GM21526 (cell line): ENCODE data around the gene FOXC2.

Experiments
- ATAC-seq: cut with Tn5 transposase; IDR thresholded peaks from one replicate; pipeline ENCODE4 v1.9.1; 2021; ENCODE audit warnings: moderate library complexity; ENCODE audit not compliant: unreplicated experiment, low FRiP score

The FOXC2 gene

DNA sequence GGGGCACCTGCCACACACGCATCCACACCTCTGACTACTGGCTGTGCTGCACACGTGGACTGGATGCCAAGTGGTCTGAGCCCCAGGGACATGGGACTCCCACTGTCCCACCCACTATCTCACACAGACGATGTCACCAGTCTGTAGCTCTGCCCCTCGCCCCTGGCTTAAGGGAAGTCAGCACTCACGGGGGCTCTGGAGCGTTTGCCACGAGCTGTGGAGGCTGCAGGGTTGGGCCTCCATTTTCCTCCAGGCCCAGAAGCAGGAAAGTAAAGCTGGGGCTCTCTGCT is 34.2 kb upstream of the FOXC2 start:
- no peak for ATAC-seq

DNA sequence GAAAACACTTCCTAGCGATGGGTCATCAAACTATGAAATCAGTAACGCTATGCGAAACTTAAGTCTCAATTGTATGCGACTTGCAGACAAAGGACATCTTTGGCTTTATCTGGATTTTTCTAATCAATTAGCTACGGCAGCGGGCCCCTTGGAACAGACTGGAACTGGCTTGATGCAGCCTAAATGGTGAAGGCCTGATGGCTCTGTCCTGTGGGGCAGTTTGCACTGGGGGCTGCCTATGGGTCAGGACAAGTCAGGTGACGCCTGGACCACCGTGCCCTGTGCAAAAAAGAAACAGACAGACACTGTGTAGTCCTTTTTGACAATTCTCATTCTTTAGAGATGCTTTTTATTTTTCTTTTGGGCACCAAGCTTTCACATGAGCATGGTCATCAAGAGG is 33.6 kb upstream of the FOXC2 start:
- ATAC-seq = no peak

DNA sequence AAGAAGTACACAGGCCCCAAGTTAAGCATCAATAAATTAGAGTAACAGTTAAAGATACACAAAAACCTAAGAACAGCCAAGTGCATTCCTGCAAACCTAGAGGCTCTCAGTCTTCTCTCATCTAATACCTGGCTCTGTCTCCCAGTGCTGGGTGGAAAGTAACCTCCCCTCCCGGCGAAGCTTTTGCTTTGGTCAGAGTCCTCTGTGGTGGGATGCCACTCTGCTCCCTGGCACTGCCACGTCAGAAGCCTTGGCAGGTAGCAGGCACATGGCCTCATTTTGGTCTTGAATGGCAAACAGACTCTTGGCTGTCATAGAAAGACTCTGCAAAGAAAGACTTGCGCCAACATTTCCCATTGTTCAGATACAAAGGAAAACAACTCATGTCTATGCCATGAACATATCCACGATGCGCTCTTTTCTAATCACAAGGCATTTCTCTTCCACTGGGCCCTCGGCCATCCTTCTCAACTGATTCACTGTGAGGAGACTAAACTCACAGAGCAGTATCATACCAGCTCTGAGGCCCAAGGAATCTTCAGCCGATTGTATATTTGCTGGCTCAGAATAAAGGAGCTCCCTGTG is 32.8 kb upstream of the FOXC2 start:
- no peak for ATAC-seq

DNA sequence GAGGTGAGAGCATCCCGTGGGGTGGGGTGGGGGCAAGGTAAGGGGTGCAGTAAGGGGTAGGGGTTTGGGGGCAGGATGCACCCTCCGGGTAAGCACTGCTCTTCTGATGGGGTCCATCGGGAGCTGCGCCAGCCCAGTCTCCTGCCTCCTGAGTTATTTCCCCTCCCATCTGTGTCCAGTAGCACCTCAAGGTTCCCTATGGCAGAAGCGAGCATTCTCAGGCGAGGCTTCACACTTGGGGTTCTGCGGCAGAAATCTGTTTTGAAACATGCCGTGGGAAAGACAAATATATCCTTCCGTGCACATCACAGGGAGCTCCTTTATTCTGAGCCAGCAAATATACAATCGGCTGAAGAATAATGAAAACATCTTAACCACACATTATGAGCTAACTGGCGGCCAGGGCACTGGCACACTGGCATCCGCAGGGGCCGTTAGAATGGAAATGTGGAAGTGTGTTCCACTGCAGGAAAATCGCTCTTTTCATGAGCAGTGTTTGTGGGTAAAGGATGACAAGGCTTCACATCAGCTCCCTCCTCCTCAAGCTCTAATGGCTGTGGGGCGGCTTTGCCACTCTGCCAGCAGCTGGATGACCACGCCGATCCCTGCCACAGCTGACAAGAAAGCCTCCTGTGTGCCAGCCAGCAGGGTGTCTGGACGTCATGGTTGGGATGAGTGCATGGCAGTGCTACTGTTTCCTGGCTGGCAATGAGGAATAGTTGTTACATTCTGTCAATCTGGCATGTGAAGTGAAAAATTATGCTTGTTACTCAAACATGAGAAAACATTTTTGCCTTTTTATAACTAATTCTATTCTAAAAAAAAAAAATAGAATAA is 31.6 kb upstream of the FOXC2 start:
- no peak for ATAC-seq

DNA sequence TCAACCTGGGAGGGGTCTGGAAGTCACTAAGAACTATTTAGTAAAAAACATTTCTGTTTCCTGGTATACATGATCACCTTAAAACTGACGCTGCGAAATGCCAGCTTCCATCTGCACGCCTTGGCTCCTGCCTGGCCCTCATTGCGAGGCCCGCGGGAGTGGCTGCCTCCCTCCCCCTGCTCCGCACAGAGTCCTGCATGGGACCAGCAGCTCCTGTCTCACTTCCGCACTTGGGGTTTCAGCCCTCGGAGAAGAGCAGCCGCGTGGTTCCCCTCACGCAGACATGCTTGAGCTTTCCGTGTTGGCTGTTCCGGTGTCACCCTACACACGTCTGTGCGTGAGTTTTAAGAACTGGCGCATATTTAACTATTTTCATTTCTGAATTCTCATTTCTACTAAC is 30.0 kb upstream of the FOXC2 start:
- no peak for ATAC-seq

DNA sequence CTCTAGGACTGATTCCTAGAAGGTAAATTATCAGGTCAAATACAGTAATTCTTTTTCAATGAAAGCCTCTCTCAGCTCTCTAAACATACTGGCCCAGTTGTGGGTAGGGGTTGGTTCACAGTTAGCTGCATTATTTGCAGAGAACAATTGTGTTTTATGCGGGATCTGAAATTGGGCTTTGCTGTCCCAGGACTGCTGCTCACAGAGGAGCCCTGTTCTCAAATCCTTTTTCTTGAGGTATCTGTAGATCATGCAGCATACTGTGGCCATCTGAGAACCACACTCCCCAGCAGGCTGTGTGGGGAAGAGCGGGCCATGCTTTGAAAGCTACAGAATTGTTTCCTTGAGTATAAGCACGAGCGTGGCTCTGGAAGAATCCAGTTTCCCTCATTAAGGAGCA is 29.1 kb upstream of the FOXC2 start:
- no peak for ATAC-seq

DNA sequence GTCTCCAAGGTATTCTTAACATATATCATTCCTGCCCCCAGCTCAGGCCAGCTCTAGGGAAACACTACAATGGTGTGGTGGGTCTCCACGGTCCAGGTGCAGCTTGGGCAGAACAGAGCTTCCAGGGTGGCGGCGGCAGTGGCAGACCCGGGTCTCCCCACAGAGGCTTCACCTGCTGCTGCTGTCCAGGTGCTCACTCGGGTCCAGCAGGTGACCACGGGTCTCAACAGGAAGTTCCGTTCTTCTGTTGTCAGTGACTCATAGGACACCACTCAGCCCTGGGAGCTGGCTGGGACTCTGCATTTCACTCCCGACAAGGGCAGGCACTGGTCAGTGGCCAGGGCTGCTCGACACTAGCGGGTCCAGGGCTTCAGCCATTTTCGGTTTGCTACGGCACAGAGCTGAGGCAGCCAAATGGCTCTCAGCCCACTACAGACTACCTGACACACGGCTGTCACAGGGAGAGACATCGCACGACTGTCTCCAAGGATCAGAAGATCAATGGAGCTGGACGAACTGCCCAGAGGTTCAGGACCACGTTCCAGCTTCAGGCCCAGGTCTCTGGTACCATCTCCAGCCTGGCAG is 28.3 kb upstream of the FOXC2 start:
- ATAC-seq = no peak

DNA sequence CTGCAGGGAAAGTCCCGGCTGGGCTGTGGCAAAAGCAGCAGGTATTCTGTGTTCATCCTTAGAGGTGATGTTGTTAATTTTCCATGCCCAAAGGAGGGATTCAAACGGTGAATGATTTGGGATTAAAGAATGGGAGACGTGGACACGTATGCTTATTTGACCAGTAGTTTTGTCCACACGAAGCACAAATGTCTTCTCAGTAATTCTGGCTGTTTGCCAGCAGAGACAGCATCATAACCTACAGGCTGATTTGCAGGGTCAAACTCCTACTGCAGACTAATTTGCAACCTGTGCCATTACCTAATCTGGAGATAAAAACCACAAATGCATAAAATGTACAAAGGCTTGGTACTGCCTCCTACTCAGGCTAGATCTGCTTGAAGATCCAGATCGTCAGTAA is 25.7 kb upstream of the FOXC2 start:
- ATAC-seq = no peak

DNA sequence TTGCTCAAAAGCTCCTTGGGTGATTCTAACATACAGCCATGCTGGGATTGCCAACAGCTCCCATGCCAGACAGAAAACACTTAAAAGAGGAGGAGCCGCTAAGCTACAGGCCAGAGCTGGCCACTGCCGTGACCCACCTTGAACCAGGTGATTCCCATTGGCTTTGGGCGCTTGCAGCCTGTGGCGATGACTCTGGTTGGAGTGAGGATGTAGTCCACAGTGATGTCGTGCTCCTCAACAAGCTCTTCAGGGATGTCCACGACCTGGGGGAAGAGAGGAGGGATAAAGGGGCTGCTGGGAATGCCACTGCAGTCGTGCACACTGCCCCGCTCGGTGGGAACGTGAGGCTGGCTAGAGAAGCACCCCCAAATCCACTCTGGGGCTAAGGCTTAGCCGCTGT is 25.1 kb upstream of the FOXC2 start:
- no peak for ATAC-seq

DNA sequence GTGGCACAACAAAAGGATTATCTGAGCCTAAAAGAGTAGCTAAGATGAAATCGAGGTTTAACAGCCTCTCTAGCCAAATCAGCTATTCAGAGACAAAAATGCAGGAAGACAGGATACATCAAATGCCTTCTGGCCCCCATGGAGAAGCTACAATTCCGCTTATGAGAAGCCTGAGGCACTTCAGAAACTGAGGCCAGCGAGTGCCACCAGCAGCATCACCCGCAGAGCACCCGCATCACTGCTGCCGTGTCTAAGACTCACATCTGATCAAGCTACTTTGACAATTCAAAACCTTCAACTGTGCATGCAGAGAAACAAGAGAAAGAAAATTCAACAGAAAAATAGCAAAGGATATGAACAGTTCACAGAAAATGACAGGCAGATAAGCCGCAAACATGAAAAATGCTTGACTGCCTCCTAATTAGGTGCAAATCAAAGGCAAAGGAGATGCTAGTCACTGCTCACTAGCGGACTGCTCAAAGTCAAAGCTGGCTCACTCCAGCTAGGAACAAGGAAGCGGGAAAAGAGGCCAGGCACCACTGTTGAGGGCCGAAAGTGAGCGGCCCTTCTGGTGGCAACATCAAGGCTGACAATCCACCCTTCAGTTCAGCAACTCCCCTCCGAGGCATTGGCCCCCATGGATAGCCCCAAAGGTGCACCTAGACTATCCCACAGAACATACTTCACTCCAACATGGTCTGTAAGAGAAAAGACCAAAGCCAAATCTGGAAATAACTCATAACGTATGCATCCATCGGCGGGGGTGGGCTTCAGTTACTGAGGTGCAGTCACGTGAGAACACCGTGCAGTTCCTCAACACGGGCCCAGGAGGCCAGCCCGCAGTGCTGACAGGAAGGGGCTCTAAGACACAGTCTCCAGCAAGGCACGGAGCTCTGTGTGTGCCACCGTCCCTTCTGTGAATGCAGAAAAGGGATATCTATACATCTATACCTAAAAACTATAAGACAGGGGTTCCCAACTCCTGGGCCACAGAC is 23.6 kb upstream of the FOXC2 start:
- no peak for ATAC-seq

DNA sequence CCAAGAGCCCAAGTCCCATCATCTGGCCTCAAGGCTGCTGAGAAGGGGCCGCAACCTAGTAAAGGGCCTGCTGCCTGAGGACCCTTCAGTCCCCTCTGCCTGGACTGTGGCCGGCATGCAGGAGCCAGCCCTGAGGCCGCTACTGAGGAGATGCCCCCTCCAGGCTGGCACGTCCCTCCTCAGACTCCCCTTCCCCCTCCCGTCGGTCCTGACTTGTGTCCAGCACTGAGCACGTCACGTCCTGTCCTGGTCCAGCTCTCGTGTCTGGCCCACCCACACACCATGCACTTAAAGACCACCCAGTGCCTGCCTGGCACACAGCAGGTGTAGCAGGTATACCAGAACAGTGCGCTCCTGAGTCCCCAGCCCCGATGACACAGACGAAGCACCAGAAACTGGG is 21.1 kb upstream of the FOXC2 start:
- no peak for ATAC-seq

DNA sequence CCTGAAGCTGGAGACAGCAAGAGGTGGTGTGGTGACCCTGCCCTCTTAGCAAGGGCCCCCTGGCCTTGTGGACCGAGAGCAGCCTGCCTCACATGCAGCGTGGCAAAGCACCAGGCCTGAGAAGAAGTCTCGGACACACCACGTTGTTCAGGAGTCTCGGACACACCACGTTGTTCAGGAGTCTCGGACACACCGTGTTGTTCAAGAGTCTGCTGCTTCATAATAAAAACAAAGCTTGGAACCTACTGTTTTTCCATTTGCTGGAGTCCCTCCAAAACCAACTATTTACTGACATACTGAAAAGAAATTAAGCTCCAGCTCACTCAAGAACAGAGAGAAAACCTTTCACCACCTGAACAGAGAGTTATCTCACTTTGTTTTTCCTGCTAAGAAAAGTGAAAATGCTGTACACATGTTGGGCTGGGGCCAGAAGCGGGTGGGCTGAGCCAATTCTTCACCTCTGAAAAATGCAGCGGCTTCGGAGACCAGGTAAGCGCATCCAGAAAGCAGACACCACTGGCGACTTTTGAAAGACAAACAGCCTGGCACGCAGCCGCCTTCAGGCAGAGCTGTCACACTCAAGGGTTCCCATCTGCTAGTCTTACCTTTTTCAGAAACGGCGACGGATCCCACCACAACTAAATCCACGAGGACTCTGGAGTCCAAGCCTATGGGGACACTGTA is 20.5 kb upstream of the FOXC2 start:
- no peak for ATAC-seq

DNA sequence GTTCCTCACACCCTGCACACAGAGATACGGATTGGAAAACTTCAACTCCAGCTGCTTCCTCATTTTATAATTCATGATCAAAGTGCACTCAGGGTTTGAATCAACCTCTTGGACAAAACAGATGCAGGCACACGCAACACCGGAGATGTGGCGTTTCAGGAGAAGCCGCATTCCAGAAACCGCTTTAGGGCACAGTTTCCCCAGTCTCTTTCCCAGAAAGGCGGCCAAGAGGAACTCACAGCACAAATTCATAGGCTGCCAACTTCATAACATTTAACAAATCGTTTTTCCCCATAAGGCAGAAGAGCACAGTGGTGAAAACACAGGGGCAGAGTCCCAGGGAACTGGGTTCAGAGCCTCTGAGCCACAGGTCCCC is 20.0 kb upstream of the FOXC2 start:
- no peak for ATAC-seq

DNA sequence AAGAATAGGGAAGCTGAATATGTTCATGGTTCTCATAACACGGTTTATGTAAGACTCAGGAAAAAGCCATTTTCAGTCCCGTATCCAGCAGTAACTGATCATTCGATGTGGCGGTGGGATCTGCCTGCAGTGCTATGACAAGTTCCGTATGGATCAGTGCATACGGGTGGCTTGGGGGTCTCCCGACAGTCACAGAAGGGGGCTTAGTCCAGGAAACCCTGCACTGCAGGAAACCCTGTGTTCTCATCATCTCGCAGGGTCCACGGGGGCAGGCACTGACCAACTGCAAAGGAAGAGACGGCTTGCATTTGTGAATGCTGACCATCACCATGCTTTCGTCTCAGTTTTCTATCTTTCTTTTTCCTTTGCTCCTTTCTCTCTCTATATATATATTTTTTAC is 19.3 kb upstream of the FOXC2 start:
- no peak for ATAC-seq

DNA sequence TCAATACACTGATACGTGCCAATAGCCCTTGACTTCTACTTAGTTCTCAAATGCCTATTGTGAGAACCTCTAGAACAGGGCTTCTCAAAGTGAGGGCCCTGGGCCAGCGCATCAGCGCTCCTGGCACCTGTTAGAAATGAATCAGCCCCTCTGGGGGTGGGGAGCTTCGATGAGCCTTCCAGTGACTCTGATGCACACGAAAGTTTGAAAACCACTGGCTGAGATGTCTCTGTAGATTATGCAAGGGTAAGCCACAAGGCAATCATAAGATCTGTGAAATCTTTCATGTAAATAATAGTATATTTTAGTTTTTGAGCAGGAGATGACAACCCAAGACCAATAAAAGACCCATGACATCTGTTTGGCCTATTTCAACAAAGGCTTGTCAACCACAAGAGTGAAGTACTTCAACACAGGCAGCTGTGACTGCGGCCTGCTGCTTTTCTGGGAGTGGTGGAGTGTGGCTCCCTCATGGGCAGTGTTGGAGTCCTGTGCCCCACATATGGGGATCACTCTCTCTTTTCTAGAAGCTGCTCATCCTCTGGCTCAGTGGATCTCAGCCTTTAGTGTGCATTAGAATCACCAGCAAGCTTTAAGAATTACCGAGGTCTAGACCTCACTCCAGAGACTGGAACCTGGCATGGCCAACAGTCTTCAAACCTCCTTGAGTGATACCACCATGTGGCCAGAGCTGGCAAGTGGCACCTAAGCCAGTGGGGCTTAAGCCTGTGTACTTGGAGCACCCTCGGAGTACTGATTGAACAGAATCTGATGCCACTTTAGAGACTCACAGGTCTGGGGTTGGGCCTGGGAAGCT is 17.3 kb upstream of the FOXC2 start:
- no peak for ATAC-seq

DNA sequence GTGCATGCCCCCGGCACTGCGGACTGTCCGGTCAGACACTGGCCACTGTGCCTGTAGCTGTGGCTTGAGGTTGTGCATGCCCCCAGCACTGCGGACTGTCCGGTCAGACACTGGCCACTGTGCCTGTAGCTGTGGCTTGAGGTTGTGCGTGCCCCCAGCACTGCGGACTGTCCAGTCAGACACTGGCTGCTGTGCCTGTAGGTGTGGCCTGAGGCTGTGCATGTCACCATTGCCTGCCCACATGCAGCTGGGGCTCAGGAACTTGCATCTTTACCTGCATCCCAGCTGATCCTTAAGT is 16.8 kb upstream of the FOXC2 start:
- no peak for ATAC-seq

DNA sequence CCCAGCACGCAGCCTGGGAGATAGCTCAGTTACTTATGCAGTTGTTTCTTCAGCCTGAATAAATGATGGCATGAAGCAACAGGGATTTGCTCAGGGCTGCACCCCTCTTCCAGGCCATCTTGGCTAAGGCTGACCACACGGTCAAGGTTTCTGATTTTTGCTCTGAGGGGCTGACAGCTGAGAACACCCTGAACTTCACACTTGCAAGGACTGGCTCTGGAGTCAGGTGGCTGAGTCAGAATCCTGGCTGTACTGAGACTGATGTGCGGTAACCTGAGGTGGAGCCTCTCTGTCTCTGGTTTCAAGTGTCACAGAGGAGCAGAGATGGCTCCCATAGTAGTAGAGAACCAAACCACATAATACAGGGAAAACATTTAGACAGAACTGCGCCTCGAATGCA is 16.3 kb upstream of the FOXC2 start:
- no peak for ATAC-seq

DNA sequence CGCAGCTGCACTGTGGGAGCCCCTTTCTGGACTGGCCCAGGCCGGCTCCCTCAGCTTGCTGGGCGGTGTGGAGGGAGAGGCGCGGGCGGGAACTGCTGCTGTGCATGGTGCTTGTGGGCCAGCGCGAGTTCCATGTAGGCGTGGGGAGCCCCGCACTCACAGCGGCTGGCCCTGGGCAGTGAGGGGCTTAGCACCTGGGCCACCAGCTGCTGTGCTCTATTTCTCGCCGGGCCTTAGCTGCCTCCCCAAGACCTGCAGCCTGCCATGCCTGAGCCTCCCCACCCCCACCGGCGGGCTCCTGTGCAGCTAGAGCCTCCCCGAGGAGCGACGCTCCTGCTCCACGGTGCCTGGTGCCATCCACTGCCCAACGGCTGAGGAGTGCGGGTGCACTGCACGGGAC is 13.3 kb upstream of the FOXC2 start:
- no peak for ATAC-seq

DNA sequence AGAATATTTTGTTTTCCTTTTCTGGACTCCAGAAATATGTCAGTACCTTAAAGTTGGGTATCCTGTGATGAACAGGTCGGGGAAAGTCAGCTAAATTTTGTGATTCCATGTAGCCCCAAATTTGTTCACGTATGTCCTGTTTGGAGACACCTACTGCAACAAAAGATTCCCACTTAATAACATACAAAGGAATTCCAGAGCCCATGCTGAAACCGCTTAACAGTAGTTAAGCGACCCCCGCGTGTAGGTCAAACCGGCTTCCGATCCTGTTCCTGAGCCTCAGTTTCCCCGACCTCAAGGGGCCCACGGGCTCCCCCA is 12.1 kb upstream of the FOXC2 start:
- ATAC-seq = no peak
